HepG2 (cell line): ENCODE measurements around the gene PHLPP2. TPM values are rescaled to one million over a fixed set of nuclear protein-coding genes. Genes with fewer than 3 reads are reported as not detected.

Source experiments
- ARID5B ChIP-seq: IDR thresholded peaks from 2 replicates; pipeline ENCODE4 v1.4.0; 2020; ENCODE audit warnings: mild to moderate bottlenecking, missing genetic modification reagents
- ARNTL ChIP-seq: sonication (generic); formaldehyde crosslinking; IDR thresholded peaks from 2 replicates; pipeline ENCODE4 v1.4.0; 2020; ENCODE audit warnings: mild to moderate bottlenecking, missing genetic modification reagents
- ATF7-NPFF ChIP-seq: sonication (generic); formaldehyde crosslinking; IDR thresholded peaks from 2 replicates; pipeline ENCODE4 v1.8.1; 2023; ENCODE audit warnings: mild to moderate bottlenecking, low read depth, missing genetic modification reagents, moderate library complexity
- DNMT1 ChIP-seq: sonication (generic); formaldehyde crosslinking; IDR thresholded peaks from 2 replicates; pipeline ENCODE4 v1.5.1; 2020; ENCODE audit warnings: mild to moderate bottlenecking, missing genetic modification reagents
- EED ChIP-seq: sonication (generic); formaldehyde crosslinking; IDR thresholded peaks from 2 replicates; pipeline ENCODE4 v1.5.0; 2020; ENCODE audit warnings: mild to moderate bottlenecking, missing genetic modification reagents
- KDM5A ChIP-seq: fragments of 200-600 bp; sonication (generic); IDR thresholded peaks from 2 replicates; pipeline ENCODE4 v1.7.0; 2018; ENCODE audit warnings: antibody characterized with exemption, mild to moderate bottlenecking, low read length, borderline replicate concordance
- MBNL3 ChIP-seq: fragments of 250-450 bp; sonication (Bioruptor Pico); conservative IDR thresholded peaks from 2 replicates; pipeline ENCODE4 v1.8.0; 2022; ENCODE audit warnings: mild to moderate bottlenecking, inconsistent platforms
- MTF1 ChIP-seq: sonication (generic); formaldehyde crosslinking; IDR thresholded peaks from 2 replicates; pipeline ENCODE4 v1.5.0; 2020; ENCODE audit warnings: missing genetic modification reagents
- MXI1 ChIP-seq: IDR thresholded peaks from 3 replicates; pipeline ENCODE4 v1.6.1; 2012; ENCODE audit warnings: low read depth, low read length, inconsistent platforms, borderline replicate concordance
- NAIF1 ChIP-seq: sonication (generic); formaldehyde crosslinking; IDR thresholded peaks from 2 replicates; pipeline ENCODE4 v1.5.0; 2020; ENCODE audit warnings: mild to moderate bottlenecking, missing genetic modification reagents, borderline replicate concordance
- SALL1 ChIP-seq: sonication (generic); formaldehyde crosslinking; IDR thresholded peaks from 2 replicates; pipeline ENCODE4 v1.8.0; 2022; ENCODE audit warnings: mild to moderate bottlenecking, missing genetic modification reagents
- ZFP90 ChIP-seq: sonication (generic); formaldehyde crosslinking; IDR thresholded peaks from 2 replicates; pipeline ENCODE4 v1.8.0; 2022; ENCODE audit warnings: missing genetic modification reagents, mild to moderate bottlenecking, inconsistent platforms, borderline replicate concordance
- ZNF138 ChIP-seq: sonication (generic); formaldehyde crosslinking; IDR thresholded peaks from 2 replicates; pipeline ENCODE4 v1.5.0; 2020; ENCODE audit warnings: mild to moderate bottlenecking, low read depth, missing genetic modification reagents
- ZNF160 ChIP-seq: sonication (generic); formaldehyde crosslinking; IDR thresholded peaks from 2 replicates; pipeline ENCODE4 v1.8.0; 2022; ENCODE audit warnings: mild to moderate bottlenecking, inconsistent platforms, missing genetic modification reagents
- ZNF639 ChIP-seq: conservative IDR thresholded peaks from 2 replicates; pipeline ENCODE4 v1.6.1; 2018; ENCODE audit warnings: missing genetic modification reagents
- polyA plus RNA-seq, 8 experiments: library from polyadenylated mRNA; depleted of rRNA in 3 of 8; stranded (reverse) in 7 of 8; unstranded in 1 of 8; fragments of >200 nt; fragmentation: Illumina TruSeq in 4 of 8; extraction: Trizol in 4 of 8; gene quantifications; 2 replicates each; pipeline versions ENCODE4 v1.2.1 to v1.2.3, GENCODE V29; 2011 to 2016; ENCODE audit warnings: low read depth in 4 of 8, missing spikeins in 1 of 8, mixed read lengths in 1 of 8; ENCODE audit not compliant: insufficient read depth in 1 of 8
- total RNA-seq, 5 experiments: library from RNA; depleted of rRNA; stranded (reverse); fragments of >200 nt; fragmentation: Illumina TruSeq; extraction: Trizol; gene quantifications; 2 replicates each; pipeline ENCODE4 v1.2.3, GENCODE V29; 2016; ENCODE audit warnings: low read depth in 1 of 5
- TF ChIP-seq, protein P1 (sequence below): sonication (generic); formaldehyde crosslinking; IDR thresholded peaks from 2 replicates; pipeline ENCODE4 v1.5.1; 2020; ENCODE audit warnings: missing genetic modification reagents, mild to moderate bottlenecking, borderline replicate concordance
- TF ChIP-seq, protein P2 (sequence below): sonication (generic); formaldehyde crosslinking; IDR thresholded peaks from 2 replicates; pipeline ENCODE4 v1.5.1; 2020; ENCODE audit warnings: mild to moderate bottlenecking, missing genetic modification reagents, borderline replicate concordance

Gene PHLPP2
- total and polyA plus RNA-seq, 2 of the 13 experiments (the other 11 are each of a cell fraction or from before 2014, with no cell fraction given), result 8.9 TPM

GRCh38 chr16:71722801-71723536 is 1.5 kb downstream of the PHLPP2 start (continued):
- TF ChIP-seq ATF7-NPFF (CRISPR knock-in tag) (peak; percentile 76), ZNF160 (CRISPR knock-in tag) (0 out of 2 replicates have a peak, but pooled peaks have one; percentile 27), ARNTL (CRISPR knock-in tag) (peak; percentile 42; the same call in 1 of the 2 replicates), ZNF639 (0 out of 2 replicates have a peak, but pooled peaks have one; percentile 56), KDM5A (peak; percentile 2; the same call in 1 of the 2 replicates), DNMT1 (CRISPR knock-in tag) (peak; percentile 39; the same call in 1 of the 2 replicates), MXI1 (no peak; the same call in 2 of the 3 replicates), NAIF1 (CRISPR knock-in tag) (no peak; the same call in 1 of the 2 replicates), SALL1 (peak; percentile 71), ARID5B (CRISPR knock-in tag) (peak; percentile 60; the same call in 1 of the 2 replicates), EED (CRISPR knock-in tag) (0 out of 2 replicates have a peak, but pooled peaks have one; percentile 29), ZFP90 (CRISPR knock-in tag) (peak; percentile 45; the same call in 1 of the 2 replicates), MBNL3 (no peak), MTF1 (CRISPR knock-in tag) (no peak), ZNF138 (CRISPR knock-in tag) (0 out of 2 replicates have a peak, but pooled peaks have one; percentile 30)
- TF ChIP-seq, protein P1, sequence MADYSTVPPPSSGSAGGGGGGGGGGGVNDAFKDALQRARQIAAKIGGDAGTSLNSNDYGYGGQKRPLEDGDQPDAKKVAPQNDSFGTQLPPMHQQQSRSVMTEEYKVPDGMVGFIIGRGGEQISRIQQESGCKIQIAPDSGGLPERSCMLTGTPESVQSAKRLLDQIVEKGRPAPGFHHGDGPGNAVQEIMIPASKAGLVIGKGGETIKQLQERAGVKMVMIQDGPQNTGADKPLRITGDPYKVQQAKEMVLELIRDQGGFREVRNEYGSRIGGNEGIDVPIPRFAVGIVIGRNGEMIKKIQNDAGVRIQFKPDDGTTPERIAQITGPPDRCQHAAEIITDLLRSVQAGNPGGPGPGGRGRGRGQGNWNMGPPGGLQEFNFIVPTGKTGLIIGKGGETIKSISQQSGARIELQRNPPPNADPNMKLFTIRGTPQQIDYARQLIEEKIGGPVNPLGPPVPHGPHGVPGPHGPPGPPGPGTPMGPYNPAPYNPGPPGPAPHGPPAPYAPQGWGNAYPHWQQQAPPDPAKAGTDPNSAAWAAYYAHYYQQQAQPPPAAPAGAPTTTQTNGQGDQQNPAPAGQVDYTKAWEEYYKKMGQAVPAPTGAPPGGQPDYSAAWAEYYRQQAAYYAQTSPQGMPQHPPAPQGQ, result no peak
- TF ChIP-seq, protein P2, sequence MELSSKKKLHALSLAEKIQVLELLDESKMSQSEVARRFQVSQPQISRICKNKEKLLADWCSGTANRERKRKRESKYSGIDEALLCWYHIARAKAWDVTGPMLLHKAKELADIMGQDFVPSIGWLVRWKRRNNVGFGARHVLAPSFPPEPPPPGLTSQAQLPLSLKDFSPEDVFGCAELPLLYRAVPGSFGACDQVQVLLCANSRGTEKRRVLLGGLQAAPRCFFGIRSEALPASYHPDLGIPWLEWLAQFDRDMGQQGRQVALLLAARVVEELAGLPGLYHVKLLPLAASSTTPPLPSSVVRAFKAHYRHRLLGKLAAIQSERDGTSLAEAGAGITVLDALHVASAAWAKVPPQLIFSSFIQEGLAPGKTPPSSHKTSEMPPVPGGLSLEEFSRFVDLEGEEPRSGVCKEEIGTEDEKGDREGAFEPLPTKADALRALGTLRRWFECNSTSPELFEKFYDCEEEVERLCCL (CRISPR knock-in tag), result peak; percentile 66; the same call in 1 of the 2 replicates
